DND-41 (cell line): Measurements from ENCODE around the gene DTNB.

Experiments
- ATAC-seq: fragments of 200-7000 bp; cut with Tn5 transposase; 3 replicates; pipeline ENCODE4 v1.9.1; 2021; ENCODE audit warnings: low read depth; ENCODE audit not compliant: insufficient read depth
- DNase-seq: peaks from one replicate; pipeline ENCODE4 v3.0.0-alpha.2; 2020
- H2AFZ ChIP-seq: 2 replicates; pipeline ENCODE4 v1.6.0; 2012; ENCODE audit warnings: low read depth, low read length
- H3K27ac ChIP-seq: 2 replicates; pipeline ENCODE4 v1.5.1; 2012; ENCODE audit warnings: low read length, inconsistent platforms
- H3K27me3 ChIP-seq: fragments of 200-600 bp; sonication (generic); 2 replicates; pipeline ENCODE4 v1.6.0; 2012; ENCODE audit warnings: low read length, mild to moderate bottlenecking, inconsistent platforms; ENCODE audit not compliant: insufficient read depth, poor library complexity
- H3K36me3 ChIP-seq: 2 replicates; pipeline ENCODE4 v1.5.1; 2012; ENCODE audit warnings: low read length, inconsistent platforms; ENCODE audit not compliant: insufficient read depth
- H3K4me1 ChIP-seq: 2 replicates; pipeline ENCODE4 v1.5.1; 2012; ENCODE audit warnings: mild to moderate bottlenecking, low read length; ENCODE audit not compliant: insufficient read depth
- H3K4me2 ChIP-seq: 2 replicates; pipeline ENCODE4 v1.6.0; 2012; ENCODE audit warnings: mild to moderate bottlenecking, moderate library complexity, low read length, inconsistent platforms; ENCODE audit not compliant: insufficient read depth
- H3K4me3 ChIP-seq, 2 experiments: fragments of 200-600 bp in 1 of 2; shearing (Covaris generic) in 1 of 2; 2 replicates each; pipeline ENCODE4 v1.5.1; 2012 to 2016; ENCODE audit warnings: inconsistent platforms in 2 of 2, low read length in 2 of 2, mild to moderate bottlenecking in 2 of 2, low read depth in 1 of 2, moderate library complexity in 1 of 2
- H3K79me2 ChIP-seq: 2 replicates; pipeline ENCODE4 v1.6.0; 2012; ENCODE audit warnings: low read length, inconsistent platforms; ENCODE audit not compliant: insufficient read depth
- H3K9ac ChIP-seq: 2 replicates; pipeline ENCODE4 v1.6.0; 2012; ENCODE audit warnings: low read depth, mild to moderate bottlenecking, inconsistent platforms, low read length, moderate library complexity
- H3K9me3 ChIP-seq: 2 replicates; pipeline ENCODE4 v1.5.1; 2012; ENCODE audit warnings: low read length, moderate library complexity, mild to moderate bottlenecking, inconsistent platforms; ENCODE audit not compliant: insufficient read depth, severe bottlenecking
- H4K20me1 ChIP-seq: 2 replicates; pipeline ENCODE4 v1.6.0; 2012; ENCODE audit warnings: low read length; ENCODE audit not compliant: insufficient read depth
- EZH2 ChIP-seq: IDR thresholded peaks from 3 replicates; pipeline ENCODE4 v1.6.1; 2012; ENCODE audit warnings: borderline replicate concordance, low read depth, mild to moderate bottlenecking, moderate library complexity, low read length, inconsistent platforms; ENCODE audit not compliant: severe bottlenecking
- TF ChIP-seq, protein P1 (sequence below): IDR thresholded peaks from 2 replicates; pipeline ENCODE4 v1.5.1; 2012; ENCODE audit warnings: borderline replicate concordance, low read length, moderate library complexity, mild to moderate bottlenecking; ENCODE audit not compliant: poor library complexity, severe bottlenecking; ENCODE audit errors: extremely low read depth

DTNB gene

DNA sequence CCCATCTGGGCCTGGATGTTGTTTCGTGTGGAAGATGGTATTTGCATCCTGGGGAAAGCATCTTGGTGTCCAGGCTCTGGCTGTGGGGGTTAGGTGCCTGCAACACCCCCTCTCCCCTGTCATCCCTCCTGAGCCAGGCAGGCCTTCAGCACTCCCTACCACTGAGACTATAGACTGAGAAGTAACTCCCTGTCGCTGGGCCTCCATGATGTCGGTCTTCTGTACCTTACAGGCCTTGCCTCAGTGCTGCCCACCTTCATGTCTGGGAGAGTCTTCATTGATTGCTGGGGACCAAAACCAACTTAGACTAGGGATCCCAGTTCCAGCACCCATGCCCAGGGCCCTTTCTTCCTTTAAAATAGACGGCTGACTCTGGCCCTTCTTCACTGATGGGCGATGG, 298.6 kb downstream of the DTNB start:
- ATAC-seq (no peak), DNase-seq (no peak)
- H2AFZ ChIP-seq = no peak overlapping the region
- no peaks in the 10 kb centered on the region for H3K79me2 ChIP-seq
- H3K27ac ChIP-seq = no peak overlapping the region
- H3K4me3 ChIP-seq = no peak overlapping the region
- TF ChIP-seq, protein P1, sequence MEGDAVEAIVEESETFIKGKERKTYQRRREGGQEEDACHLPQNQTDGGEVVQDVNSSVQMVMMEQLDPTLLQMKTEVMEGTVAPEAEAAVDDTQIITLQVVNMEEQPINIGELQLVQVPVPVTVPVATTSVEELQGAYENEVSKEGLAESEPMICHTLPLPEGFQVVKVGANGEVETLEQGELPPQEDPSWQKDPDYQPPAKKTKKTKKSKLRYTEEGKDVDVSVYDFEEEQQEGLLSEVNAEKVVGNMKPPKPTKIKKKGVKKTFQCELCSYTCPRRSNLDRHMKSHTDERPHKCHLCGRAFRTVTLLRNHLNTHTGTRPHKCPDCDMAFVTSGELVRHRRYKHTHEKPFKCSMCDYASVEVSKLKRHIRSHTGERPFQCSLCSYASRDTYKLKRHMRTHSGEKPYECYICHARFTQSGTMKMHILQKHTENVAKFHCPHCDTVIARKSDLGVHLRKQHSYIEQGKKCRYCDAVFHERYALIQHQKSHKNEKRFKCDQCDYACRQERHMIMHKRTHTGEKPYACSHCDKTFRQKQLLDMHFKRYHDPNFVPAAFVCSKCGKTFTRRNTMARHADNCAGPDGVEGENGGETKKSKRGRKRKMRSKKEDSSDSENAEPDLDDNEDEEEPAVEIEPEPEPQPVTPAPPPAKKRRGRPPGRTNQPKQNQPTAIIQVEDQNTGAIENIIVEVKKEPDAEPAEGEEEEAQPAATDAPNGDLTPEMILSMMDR = no peak
- no peak for TF ChIP-seq EZH2
- peaks cover 7% of the 10 kb centered on the region; the same call in 1 of the 2 replicates for H4K20me1 ChIP-seq
- H3K36me3 ChIP-seq = no peaks in the 10 kb centered on the region
- no peaks in the 10 kb centered on the region for H3K9me3 ChIP-seq
- peaks cover 20% of the 10 kb centered on the region for H3K4me1 ChIP-seq
- H3K9ac ChIP-seq = no peak overlapping the region
- no peak overlapping the region for H3K4me2 ChIP-seq
- H3K27me3 ChIP-seq = no peaks in the 10 kb centered on the region

DNA sequence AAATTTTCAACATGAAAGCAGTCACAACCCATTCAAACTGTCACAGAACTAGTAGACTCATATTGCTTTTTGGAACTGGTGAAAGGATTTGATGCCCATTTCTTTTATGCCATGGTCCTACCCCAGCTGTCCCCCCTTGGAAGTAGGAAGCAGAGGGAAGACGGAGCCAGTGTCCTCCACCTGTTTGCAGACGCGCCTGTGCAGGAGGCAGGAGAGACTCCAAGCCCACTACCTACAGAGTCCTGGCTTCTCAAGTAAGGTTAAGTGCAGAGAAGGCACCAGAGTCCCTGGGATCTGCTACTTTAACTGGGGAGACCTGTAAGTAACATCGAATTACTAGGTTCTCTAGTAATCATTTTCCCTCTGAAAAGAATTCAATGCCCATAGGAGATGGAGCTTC, 299.0 kb downstream of the DTNB start:
- H3K4me3 ChIP-seq = no peak overlapping the region
- peaks cover 20% of the 10 kb centered on the region for H3K4me1 ChIP-seq
- no peaks in the 10 kb centered on the region for H3K27me3 ChIP-seq
- no peak overlapping the region for H3K4me2 ChIP-seq
- H4K20me1 ChIP-seq = peaks cover 7% of the 10 kb centered on the region; the same call in 1 of the 2 replicates
- no peak overlapping the region for H3K27ac ChIP-seq
- no peak for TF ChIP-seq EZH2
- TF ChIP-seq, protein P1 = no peak
- H3K79me2 ChIP-seq = no peaks in the 10 kb centered on the region
- H3K9ac ChIP-seq = no peak overlapping the region
- H3K9me3 ChIP-seq = no peaks in the 10 kb centered on the region
- H2AFZ ChIP-seq = no peak overlapping the region
- no peaks in the 10 kb centered on the region for H3K36me3 ChIP-seq
- no peak for ATAC-seq
- DNase-seq = no peak

DNA sequence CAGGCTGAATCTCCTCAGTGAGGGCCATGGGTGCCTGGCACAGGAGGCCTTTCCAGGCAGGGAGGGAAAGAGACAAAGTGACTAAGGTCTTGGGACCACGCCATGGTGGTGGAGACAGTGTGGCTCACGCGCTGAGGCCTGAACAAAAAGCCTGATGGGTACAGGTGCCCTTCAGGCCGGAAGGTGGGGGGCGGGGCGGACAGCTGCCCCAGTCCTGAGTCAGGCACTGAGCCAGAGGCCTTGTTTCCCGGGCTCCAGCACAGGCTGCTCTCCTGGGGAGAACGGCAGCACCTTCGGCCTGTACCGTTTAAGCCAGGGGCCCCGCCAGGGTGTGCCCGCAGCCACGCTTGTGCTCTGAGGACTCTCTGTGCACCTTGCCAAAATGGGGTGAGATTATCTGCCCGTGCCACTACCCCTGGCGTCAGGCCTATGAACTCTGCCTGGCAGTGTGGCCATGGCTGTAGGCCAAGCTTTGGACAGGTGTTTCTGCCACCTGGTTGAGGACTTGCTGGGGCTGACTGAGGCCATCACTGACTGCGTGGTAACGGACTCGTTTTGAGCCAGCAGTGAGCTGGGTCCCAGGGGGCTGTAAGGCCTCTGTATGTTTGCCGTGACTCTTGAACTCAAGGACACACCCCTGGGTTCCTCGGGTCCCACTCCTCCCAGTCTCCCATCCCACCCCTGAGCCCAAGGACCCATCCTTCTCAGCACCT, 300.0 kb downstream of the DTNB start:
- Histone ChIP-seq H4K20me1 (peaks cover 3% of the 10 kb centered on the region; the same call in 1 of the 2 replicates), H3K9me3 (no peaks in the 10 kb centered on the region), H3K4me2 (no peak overlapping the region), H3K4me3 (no peak overlapping the region), H3K27me3 (no peaks in the 10 kb centered on the region), H3K36me3 (no peaks in the 10 kb centered on the region), H3K27ac (no peak overlapping the region), H2AFZ (no peak overlapping the region), H3K4me1 (peaks cover 20% of the 10 kb centered on the region), H3K9ac (no peak overlapping the region), H3K79me2 (no peaks in the 10 kb centered on the region)
- ATAC-seq (no peak), DNase-seq (no peak)
- TF ChIP-seq, protein P1 = no peak
- no peak for TF ChIP-seq EZH2
